ENCODE measurements around the gene FBXO48. TPM values are rescaled to one million over a fixed set of nuclear protein-coding genes. Genes with fewer than 3 reads are reported as not detected.
A peak's percentile ranks its signal among the peaks of the same experiment; 100 is the strongest.
"Not testable (repeated sequence)": the region's sequence is repeated elsewhere in the genome, so short reads cannot be mapped to it uniquely, and the experiment has no call there.

The FBXO48 gene
- total RNA-seq, 1 donor from 2014 or later: 1.3 TPM

DNA sequence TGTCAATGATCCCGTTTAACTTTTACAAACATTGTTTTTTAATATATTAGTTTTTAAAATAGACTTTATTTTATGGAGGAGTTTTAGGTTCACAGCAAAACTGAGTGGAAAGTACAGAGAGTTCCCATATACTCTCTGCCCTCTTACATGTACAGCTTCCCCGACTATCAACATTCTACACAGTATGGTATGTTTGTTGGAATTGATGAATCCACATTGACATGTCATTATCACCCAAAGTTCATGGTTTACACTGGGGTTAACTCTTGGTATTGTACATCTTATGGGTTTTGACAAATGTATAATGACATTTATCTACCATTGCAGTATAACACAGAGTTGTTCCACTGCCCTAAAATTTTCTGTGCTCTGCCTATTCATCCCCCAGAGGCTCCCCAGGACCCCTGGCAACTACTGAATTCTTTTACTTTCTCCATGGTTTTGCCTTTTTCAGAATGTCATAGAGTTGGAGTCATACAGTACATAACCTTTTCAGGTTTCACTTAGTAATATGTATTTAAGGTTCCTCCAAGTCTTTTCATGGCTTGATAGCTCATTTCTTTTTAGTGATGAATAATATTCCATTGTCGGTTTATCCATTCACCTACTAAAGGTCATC lies 5.8 kb upstream of the FBXO48 start:
- DNase-seq (ENCODE audit: low spot score) (no peak), ATAC-seq (no peak)

DNA sequence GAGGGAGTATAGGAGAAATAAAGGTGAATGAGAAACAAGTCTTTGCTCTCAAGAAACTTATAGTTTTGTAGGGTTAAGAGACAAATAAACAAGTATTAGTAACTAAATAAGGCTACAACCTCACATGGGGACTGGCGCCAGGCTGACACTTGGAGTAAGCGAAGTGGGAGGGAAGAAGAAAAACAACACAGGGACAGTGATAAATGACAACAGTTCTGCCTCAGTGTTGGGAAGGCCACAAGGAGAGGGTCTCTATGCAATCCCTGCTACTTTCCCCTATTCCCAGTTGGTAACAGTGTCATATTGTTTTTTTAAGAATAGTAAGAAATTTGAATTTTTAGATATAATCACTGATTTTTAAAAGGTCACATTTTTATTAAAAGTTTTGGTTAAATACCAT lies 4.3 kb upstream of the FBXO48 start:
- no peak for ATAC-seq

DNA sequence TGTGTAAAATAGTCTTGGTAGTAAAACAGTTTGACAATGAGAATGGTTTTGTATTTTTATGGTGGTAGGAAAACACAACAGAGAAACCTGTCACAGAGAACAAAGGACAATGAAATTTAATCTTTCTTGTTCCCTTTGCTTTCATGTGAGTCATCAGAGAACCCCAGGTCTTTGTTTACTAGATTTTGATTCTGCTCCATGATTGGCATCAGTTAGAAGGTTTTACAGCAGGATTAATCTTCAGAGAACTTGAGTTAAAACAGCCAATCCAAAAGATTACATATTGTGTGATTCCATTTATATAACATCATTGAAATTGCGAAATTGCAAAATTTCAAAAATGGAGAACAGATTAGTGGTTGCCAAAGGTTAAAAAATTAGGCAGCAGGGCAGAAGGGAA lies 2.8 kb upstream of the FBXO48 start:
- DNase-seq (ENCODE audit: low spot score) (no peak), ATAC-seq (no peak)

More for the DNA sequence above, 4.3 kb upstream of the FBXO48 start:
- no peak for DNase-seq (ENCODE audit: low spot score)

DNA sequence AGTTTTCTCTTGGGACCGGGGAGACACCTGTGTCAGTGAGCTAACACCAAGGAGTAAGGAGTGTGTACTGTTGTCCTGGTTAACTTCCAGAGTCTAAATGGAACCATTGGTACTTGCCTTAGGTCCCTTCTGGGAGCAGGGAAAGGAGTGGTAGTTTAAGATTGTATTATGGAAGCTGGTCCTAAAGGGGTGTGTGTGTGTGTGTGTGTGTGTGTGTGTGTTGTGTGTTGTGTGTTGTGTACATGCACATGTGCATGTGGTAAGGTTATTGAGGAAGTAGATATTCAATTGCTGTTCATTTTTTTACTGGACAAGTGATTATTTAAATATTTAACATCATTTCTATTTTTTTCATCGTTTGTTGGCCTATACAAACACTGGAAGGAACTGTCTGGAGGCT lies 1.7 kb upstream of the FBXO48 start:
- ATAC-seq (no peak), DNase-seq (ENCODE audit: low spot score) (no peak)

DNA sequence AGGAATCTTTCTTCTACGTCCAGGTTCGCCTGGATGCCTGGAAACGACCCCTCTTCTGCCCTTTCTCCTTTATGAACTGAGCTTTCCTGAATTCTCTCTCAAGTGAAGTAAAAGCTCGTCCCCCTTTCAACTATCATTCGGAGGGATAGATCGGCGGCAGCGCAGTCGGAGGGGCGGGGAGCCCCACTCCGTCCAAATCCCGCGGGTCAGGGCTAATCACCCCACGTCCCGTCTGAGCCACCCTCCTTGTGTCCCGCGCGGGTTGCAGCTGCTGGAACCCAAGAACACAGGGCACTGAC lies 367 bp downstream of the FBXO48 start:
- DNase-seq (ENCODE audit: low spot score) (no peak), ATAC-seq (peak; percentile 40)

DNA sequence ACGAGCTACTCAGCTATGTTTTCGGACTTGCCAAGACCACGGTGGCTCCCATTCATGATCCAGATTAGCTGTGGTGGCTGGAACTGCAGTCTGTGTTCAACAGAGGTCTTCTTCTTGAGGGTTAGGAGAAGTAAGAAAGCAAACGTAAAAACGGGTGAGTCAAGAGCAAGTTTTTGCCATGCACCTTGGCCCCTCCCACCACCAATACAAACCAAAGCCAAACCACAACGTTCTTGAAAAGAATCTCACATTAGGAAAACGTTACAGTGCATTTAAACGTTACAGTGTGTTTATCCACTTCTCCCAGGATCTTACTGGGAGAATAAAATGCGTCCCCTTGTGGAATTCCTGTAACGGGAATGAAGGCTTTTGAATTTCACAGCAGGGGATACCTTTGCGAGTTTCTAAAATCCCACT lies 725 bp downstream of the FBXO48 start:
- DNase-seq (ENCODE audit: low spot score) (no peak), ATAC-seq (no peak)

DNA sequence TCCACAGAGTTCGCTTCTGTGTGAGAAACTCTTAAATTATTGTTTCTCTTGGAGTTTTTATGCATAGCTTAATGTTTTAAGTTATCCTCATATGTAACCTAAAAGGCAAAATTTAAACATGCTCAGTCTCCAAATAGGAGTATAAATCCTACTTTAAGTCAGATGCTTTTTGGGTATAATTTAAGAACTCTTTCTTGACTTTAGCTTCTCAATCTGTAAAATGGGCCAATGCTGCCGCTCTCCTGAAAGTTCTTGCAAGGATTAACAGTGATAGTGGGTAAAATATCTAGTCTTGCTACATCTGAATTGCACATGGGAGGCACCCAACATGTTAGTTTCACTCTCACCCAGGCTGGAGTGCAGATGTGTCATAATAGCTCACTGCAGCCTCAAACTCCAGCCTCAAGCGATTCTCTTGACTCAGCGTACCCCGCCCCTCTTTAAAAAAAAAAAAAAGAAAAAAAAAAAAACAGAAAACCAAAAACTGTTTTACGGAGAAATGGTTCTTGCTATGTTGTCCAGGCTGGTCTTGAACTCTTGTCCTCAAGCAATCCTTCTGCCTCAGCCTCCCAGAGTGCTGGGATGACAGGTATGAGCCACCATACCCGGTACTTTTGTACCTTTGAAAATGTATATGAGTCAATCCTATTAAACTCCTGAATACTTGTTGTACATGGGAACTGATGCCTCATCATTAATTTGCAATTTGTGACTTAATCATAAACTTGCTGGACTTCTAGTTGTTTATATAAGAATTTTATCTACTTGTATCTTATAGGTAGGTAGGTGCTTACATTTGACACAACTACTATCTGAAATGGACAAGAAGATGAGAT lies 1.8 kb downstream of the FBXO48 start:
- DNase-seq (ENCODE audit: low spot score) (no peak), ATAC-seq (no peak)

DNA sequence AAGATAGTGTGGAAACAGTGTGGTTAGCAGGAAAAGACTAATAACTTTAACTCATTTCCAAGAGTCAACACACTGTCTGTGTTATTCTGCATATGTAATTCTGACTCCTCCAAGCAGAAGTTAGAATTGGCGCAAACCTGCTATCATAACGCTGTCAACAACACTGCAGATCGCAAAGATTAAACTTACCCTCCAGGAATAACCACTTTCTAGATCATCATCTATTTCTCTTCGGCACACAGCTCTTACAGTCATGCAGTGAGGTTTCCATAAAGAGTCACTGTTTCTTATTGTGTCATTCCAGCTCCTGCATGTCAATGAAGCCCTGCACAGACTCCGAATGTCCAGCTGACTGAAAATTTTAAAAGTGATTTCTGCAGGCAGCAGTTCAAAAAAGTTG lies 2.4 kb downstream of the FBXO48 start:
- no peak for DNase-seq (ENCODE audit: low spot score)
- ATAC-seq: no peak

DNA sequence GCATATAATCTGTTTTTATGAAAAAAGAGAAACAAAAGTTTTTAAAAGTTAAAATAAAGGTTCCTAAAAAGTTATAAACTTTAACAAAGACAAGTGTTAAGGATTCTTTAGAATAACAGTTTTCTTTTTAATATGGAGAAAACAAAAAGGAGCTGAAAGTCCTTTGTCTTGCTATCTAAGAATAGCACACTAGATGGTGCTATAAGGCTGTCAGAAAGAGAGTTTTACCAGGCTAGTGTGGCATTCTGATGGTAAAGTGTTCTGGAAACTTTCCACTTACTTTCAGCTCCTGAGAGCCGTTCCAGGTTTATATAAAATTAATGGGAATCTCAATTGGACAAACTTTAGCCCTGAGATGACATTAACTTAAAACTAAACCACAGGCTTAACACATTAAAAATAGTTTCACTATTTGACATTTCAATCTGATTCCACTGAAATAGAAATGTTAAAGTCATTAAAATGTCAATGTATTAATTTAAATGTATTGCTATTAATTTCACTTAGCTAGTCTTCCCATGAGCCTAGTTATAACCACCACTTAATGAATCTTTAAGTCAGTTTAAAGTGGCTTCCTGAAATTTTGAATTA lies 3.7 kb downstream of the FBXO48 start:
- peak; percentile 20 for ATAC-seq
- DNase-seq (ENCODE audit: low spot score): no peak

DNA sequence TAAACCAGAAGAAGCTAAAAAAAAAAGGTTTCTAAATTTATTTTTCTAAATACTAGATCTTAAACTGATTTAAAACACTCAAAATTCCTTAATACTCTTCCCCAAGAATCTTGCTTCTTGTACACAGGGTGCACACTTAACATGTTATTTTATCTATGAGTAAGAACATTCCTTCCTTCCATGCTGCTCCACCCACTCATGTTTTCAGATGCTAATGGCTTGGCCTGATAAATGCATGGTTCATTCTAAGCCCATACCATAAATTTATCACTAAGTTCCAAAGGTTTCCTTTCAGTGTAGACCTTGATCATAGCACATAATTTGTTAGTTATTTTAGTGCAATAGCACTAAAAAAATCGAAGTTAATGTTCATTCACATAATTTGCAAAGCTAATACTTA lies 8.1 kb downstream of the FBXO48 start:
- no peak for DNase-seq (ENCODE audit: low spot score)
- ATAC-seq: no peak

DNA sequence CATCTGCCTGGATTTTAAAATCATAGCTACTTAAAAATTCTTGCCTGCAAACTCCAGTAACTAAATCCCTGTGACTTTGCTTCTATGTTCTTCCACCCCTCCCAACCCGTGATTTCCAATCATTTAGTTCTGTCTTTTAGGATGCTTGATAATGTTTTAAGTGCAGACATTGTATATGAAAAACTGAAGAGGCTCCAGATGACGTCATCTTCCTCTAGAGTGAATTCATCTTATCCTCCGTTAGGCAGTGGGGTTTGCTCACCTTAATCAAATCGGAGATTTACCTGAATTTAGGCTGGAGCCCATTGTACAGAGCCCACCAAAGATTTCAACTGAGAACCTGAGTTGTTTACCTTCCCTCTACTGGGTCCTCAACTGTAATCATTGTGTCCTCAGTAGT lies 10.9 kb downstream of the FBXO48 start:
- ATAC-seq (no peak), DNase-seq (ENCODE audit: low spot score) (no peak)

DNA sequence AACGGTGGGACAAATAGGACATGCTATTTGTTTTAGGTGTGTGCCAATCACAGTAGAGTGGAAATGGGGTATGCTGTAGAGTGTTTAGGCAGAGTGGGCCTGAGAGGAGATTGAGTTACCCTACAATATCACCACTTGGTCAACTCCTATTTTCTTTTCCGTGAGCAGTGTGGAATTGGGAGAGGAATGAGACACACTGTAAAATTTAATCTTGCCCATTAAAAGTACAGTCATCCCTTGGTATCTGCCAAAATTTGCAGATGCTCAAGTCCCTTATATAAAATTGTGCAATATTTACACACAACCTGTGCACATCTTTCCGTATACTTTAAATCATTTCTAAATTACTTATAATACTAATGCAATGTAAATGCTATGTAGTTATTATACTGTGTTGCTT lies 12.4 kb downstream of the FBXO48 start:
- DNase-seq (ENCODE audit: low spot score) (no peak), ATAC-seq (no peak)

DNA sequence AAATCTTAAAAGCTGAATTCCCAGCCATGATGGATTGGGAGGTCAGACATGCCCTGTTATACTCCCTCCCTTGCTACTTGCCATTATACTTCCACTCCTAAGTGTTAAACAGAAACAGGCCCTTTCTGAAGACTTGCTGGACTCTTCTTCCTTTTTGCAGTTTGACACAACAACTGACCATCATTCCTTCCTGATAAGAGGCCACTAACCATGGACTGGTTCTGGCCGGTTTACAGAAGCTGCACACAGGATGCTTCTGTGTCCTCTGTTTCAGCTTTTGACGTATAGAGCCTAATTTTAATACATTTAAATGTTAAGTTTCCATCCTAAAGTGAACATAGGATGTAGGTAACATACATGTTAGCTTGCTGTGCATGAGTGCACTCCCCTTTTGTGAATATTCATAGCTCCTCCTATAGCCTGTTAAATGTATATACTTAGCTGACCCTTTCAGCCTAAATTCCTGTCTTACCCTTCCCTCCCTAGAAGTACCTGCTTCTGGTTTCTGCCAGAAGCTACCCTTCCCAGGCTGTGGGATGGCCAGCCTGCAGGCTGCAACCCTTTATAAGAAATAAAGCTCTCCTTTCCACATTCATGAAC lies 13.2 kb downstream of the FBXO48 start:
- DNase-seq (ENCODE audit: low spot score) (no peak), ATAC-seq (no peak)

DNA sequence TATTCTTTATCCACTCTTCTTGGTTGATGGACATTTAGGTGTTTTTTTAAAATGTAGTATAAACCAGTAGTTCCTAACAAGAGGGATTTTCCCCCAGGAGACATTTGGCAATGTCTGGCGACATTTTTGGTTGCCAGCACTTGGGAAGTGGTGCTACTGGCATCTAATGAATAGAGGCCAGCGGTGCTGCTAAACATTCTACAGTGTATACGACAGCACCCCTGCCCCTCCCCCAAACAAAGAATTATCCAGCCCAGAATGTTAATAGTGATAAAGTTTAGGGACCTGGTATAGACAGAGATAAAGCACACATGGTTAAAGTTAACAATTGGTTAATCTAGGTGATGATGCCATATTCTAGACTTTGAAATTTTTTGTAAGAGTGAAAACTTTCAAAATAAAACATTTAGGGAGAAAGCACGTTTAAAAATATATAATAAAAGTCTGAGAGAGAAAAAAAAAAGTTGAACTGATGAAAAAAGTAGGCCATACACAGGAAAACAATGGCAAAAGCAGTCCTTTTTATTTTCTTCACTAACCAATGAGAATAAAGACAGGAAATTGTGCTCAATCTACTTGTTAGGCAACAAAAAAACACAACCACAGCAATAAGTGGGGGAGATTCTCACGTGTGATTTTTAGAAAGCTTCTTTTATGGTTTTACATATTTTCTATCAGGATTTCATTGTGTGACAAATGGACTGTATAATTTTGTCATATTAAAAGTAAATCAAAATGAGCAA lies 14.8 kb downstream of the FBXO48 start:
- ATAC-seq: no peak
- DNase-seq (ENCODE audit: low spot score): no peak

DNA sequence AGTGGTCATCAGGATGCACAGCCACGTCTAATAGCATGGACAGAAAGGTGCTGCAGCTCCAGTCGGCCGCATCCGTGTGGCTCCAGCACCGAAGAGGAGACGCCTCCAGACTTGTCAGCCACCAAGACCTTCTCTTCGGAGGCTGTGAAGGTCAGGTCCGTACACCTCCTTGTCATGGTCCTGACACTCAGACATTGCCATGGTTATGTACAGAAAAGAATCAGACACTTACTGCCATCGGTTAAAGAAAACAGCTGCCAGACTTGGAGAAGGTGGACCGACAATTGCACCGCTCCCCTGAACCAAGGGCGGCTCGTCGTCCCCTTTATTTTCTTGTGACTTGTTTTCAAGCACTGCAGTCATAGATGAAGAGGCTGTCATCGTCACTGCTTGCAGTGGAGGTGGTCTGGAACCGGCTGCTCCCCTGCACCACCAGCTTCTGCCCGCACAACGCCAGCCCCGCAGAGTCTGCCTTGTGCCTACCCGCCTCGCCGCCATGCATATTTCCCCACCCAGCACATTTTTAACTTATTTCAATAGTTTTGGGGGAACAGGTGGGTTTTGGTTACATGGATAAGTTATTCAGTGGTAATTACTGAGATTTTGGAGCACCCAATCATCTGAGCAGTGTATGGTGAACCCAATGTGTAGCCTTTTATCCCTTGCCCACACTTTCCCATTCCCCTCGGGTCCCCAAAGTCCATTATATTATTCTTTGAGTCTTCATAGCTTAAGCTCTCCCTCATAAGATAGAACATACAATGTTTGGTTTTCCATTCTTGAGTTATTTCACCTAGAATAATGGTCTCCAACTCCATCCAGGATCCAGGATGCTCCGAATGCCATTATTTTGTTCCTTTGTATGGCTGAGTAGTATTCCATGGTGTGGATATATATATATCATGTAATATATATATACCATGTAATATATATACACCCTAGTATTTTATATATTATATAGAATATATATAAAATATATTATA lies 18.1 kb downstream of the FBXO48 start:
- DNase-seq (ENCODE audit: low spot score) (no peak), ATAC-seq (peak; percentile 39)

DNA sequence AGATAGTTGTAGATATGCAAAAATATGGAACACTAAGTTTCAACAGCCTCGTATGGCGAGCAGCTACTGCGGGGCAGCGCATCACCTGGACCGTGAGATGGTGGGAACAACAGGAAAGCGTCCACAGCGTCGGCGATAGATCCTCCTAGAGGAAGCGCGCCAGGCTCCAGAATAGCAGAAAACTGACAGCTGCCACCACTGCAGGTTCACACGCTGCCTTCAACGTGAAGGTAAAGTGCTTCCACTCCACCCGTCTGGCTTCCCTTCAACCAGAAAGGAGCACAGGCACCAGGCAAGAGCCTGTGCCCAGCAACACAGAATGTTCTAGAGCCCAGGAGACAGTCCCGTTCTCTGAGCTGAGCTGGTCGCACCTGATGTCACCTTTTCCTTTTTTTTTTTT lies 20.0 kb downstream of the FBXO48 start:
- DNase-seq (ENCODE audit: low spot score): no peak
- ATAC-seq: no peak

DNA sequence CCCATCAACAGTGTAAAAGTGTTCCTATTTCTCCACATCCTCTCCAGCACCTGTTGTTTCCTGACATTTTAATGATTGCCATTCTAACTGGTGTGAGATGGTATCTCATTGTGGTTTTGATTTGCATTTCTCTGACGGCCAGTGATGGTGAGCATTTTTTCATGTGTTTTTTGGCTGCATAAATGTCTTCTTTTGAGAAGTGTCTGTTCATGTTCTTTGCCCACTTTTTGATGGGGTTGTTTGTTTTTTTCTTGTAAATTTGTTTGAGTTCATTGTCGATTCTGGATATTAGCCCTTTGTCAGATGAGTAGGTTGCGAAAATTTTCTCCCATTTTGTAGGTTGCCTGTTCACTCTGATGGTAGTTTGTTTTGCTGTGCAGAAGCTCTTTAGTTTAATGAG lies 20.7 kb downstream of the FBXO48 start:
- not testable (repeated sequence) for ATAC-seq; DNase-seq (ENCODE audit: low spot score)

DNA sequence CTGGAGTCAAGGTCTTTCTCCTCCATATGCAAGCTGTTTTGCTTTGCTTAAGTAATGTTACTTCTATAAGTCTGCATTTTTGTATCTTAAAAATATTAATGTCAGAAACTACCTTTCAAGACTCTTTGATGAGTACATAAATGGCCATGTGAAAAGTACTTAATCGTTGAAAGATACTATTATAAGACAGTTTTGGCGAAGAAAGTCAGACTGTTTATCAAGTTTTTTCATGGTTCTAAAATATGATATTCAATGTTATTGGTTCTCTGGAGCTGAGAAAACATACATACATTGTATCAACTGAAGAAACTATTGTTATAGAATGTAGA lies 25.1 kb downstream of the FBXO48 start:
- ATAC-seq: no peak
- no peak for DNase-seq (ENCODE audit: low spot score)

DNA sequence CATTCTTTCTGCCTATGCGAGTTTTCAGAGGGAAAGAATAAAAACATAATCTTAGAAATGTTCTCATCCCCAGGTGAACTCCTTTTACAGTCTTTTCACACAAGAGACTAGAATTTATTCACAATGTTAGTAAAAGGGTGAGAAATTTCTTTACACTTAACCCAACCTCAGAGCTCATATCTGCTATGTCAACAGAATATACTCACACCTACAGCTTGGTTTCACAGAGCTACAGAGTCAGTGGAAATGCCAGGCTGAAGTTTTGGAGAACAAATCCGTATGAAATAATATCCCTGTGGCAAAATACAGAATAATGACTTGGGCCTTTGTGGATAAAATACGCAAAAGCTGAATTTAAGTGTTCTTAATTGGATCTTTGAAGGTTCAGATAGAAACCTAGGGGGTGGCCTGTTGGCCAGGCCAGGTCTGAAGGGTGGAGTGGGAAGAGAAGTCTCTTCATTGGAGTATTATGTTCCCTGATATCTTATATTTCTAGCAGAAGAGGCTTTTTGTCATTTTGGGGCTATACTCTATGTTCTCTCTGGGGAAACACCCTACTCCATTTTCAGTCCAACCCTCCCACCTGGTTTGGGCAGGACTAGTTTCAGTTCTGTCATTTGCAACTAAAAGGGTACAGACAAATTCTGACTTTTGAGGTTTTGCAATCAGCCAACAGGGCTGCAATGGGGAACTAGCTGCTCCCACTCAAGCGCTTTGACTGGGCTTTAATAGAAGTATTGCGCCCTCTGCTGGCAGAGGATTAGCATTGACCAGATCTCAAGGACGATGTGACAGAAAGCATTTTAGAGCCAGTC lies 25.7 kb downstream of the FBXO48 start:
- ATAC-seq: peak; percentile 94
- DNase-seq (ENCODE audit: low spot score): peak; percentile 76
